ENCODE results near the gene ACOT8. TPM values are rescaled to one million over a fixed set of nuclear protein-coding genes. Genes with fewer than 3 reads are reported as not detected.
"Not testable (repeated sequence)": the region's sequence is repeated elsewhere in the genome, so short reads cannot be mapped to it uniquely, and the experiment has no call there.

The ACOT8 gene
- total and polyA plus RNA-seq, 10 of the 15 experiments (the other 5 are each of a cell fraction or from before 2014, with no cell fraction given) = 5.1 to 47.9 (median 31.8) TPM

GRCh38 chr20:45874576-45874975 is 17.4 kb upstream of the ACOT8 start (continued):
- TF ChIP-seq, protein P1, sequence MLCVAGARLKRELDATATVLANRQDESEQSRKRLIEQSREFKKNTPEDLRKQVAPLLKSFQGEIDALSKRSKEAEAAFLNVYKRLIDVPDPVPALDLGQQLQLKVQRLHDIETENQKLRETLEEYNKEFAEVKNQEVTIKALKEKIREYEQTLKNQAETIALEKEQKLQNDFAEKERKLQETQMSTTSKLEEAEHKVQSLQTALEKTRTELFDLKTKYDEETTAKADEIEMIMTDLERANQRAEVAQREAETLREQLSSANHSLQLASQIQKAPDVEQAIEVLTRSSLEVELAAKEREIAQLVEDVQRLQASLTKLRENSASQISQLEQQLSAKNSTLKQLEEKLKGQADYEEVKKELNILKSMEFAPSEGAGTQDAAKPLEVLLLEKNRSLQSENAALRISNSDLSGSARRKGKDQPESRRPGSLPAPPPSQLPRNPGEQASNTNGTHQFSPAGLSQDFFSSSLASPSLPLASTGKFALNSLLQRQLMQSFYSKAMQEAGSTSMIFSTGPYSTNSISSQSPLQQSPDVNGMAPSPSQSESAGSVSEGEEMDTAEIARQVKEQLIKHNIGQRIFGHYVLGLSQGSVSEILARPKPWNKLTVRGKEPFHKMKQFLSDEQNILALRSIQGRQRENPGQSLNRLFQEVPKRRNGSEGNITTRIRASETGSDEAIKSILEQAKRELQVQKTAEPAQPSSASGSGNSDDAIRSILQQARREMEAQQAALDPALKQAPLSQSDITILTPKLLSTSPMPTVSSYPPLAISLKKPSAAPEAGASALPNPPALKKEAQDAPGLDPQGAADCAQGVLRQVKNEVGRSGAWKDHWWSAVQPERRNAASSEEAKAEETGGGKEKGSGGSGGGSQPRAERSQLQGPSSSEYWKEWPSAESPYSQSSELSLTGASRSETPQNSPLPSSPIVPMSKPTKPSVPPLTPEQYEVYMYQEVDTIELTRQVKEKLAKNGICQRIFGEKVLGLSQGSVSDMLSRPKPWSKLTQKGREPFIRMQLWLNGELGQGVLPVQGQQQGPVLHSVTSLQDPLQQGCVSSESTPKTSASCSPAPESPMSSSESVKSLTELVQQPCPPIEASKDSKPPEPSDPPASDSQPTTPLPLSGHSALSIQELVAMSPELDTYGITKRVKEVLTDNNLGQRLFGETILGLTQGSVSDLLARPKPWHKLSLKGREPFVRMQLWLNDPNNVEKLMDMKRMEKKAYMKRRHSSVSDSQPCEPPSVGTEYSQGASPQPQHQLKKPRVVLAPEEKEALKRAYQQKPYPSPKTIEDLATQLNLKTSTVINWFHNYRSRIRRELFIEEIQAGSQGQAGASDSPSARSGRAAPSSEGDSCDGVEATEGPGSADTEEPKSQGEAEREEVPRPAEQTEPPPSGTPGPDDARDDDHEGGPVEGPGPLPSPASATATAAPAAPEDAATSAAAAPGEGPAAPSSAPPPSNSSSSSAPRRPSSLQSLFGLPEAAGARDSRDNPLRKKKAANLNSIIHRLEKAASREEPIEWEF (IDR thresholded peaks at IDR 0.05; ENCODE audit: insufficient replicate concordance, low read depth, low read length) = no peak
- TF ChIP-seq MEF2B (IDR thresholded peaks at IDR 0.05; ENCODE audit: partially characterized antibody, poor library complexity, severe bottlenecking) = no peak

DNA sequence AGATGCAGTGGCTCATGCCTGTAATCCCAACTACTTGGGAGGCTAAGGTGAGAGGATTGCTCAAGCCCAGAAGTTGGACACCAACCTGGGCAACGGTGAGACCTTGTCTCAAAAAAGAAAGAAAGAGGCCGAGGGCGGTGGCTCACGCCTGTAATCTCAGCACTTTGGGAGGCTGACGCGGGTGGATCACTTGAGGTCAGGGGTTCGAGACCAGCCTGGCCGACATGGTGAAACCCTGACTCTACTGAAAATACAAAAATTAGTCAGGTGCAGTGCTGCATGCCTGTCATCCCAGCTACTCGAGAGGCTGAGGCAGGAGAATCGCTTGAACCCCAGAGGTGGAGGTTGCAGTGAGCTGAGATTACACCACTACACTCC is 16.9 kb upstream of the ACOT8 start:
- DNase-seq (ENCODE audit: low read depth, low spot score); BruUV-seq (replicated peaks); H3K27ac ChIP-seq (ENCODE audit: control insufficient read depth, insufficient read depth); FAIRE-seq; POLR2A ChIA-PET; H3K9me3 ChIP-seq (replicated peaks; ENCODE audit: control insufficient read depth, insufficient read depth, low read length); H3K4me3 ChIP-seq; H2AFZ ChIP-seq (ENCODE audit: control insufficient read depth, low read depth, low read length); intact Hi-C loops (cut with micrococcal nuclease; ENCODE audit: unreplicated experiment); H3K4me1 ChIP-seq (ENCODE audit: control insufficient read depth, insufficient read depth, low read length); H3K27me3 ChIP-seq (replicated peaks in 1 of 2; ENCODE audit: control insufficient read depth in 2 of 2, insufficient read depth in 2 of 2, low read length in 1 of 2); H3K9ac ChIP-seq (ENCODE audit: control insufficient read depth, insufficient read depth, low read length); H3K4me2 ChIP-seq (ENCODE audit: control insufficient read depth, insufficient read depth); in situ Hi-C loops (cut with MboI); H3K79me2 ChIP-seq (ENCODE audit: control insufficient read depth, insufficient read depth, low read length); H3K36me3 ChIP-seq (ENCODE audit: control insufficient read depth in 2 of 2, insufficient read depth in 2 of 2, low read length in 1 of 2); SMC1A ChIA-PET (ENCODE audit: uncharacterized antibody, unreplicated experiment); H4K20me1 ChIP-seq (ENCODE audit: control insufficient read depth, insufficient read depth); ATAC-seq: not testable (repeated sequence)
- ChIA-PET RAD21 (ENCODE audit: unreplicated experiment) (interaction anchor here (1.3 kb wide), 1 partner anchor 75 kb away, joined by 3 read pairs; no protein-coding TSS in a partner anchor), CTCF (interaction anchor here (0.8 kb wide), 1 partner anchor 9 kb away, joined by 3 read pairs; no protein-coding TSS in a partner anchor)
- 90% methylated on average over 10 of the region's 10 CpGs for WGBS (ENCODE audit: insufficient coverage, insufficient replicate concordance, low lambda C conversion rate, missing lambda C conversion rate)

Data from GM12878 (cell line).